Stimulated activated CD4-positive, alpha-beta T cell treated with anti-CD3 and anti-CD28 coated beads, Interleukin-2, amount 100 ng/mL, for 4 hours (primary cell): ENCODE results near the gene NPR1.

Experiments used
- DNase-seq: peaks from one replicate; pipeline ENCODE4 v3.0.0-alpha.2; 2020; ENCODE audit warnings: low read depth

NPR1 gene

DNA sequence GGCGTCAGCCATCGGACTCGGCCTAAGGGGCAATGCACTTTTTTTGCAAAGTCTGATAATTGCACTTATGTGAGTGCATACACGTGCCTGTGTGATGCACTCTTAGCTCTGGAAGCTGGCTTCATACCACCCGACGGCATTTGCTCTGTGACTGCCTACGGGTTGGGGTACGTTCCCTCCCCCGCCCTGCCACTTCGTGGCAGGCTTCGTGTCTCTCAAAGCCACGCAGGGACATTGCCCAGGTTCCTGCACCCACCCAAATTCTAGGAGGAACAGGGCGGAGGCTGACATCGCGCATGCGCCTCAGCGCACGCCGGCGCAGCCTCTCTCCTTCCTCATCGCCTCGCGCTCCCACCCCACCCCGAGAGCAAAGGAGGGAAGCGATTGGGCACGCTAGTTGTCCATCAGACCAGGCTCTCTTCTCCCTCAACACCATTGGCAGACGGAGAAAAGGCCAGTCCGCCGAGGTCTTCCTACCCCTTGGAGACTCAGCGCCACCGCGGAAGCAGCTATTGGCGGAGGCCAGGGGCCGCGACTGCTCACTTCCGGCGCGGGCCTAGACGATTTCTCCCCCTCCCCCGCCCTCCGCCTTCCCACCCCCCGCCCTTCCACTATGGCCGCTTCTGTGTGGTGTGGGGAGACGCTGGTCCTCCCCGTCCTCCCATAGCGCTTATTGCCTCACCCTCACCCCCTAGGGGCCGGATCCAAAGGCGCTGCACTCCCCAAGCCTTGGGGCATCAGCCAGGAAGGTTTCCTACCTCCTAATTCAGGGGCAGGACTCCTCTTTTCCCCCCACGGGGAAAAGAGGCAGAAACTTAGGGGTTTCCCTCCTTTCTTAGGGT lies 49.2 kb downstream of the NPR1 start, which contains the start of gene INTS3:
Gene INTS3, plus strand, starts transcription at position 588 of the 842 bp plus-strand sequence. CDS start 585 bp downstream, outside the sequence.
- peak; percentile 99 for DNase-seq

DNA sequence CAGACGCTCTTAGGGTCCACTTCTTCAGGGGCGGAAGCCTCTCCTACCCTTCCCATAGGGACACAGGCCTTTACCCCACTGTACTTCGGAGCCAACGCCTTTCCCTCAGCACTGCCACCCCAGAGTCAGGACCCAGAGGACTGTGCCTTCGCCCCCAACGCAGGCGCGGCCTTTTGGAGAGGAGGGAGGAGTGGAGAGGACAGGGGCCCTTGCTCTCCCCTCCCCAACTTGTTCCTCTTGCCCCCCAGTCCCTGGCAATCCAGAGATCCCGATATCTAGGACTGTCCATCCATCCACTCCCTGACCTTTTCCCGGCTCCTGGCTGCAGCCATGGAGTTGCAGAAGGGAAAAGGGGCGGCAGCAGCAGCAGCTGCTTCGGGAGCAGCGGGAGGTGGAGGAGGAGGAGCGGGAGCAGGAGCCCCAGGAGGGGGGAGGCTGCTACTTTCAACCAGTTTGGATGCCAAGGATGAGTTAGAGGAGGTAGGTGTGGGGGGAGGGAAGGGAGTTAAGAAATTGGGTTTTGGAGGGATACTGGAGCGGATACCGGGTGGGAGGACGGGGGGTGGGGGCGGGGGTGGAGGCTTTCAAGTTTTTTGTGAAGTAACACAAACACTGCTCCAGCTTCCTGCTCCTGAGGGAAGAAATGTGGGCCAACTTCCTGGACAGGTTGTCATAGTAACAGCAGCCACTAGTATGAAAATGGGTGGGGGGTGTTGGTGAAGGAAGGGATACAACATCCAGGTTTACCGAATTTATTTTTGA lies 50.0 kb downstream of the NPR1 start:
- peak; percentile 9 for DNase-seq

DNA sequence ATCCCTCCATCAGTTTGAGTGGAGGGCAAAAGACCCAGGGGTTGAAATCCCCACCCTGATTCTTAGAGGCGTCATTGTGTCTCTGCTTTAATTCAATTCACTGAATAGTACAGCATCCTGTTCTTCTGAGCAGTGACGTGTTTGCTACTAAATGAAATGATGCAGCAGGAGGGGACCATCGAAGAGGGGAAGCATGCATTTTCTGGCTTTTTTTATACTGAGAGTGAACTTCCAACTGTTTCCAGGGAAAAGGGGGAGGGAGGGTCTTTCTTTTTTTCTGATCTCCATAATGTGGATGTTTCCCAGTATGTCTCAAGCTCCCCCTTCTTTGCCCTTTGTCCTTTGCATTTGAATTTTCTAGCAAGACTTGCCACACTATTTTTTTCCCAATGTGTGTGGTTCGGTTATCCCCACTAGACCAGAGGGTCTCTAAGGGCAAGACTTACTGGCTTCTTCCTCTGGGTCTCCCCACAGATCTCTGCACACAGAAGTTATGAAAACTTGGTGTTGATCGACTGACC lies 52.0 kb downstream of the NPR1 start:
- DNase-seq = no peak

DNA sequence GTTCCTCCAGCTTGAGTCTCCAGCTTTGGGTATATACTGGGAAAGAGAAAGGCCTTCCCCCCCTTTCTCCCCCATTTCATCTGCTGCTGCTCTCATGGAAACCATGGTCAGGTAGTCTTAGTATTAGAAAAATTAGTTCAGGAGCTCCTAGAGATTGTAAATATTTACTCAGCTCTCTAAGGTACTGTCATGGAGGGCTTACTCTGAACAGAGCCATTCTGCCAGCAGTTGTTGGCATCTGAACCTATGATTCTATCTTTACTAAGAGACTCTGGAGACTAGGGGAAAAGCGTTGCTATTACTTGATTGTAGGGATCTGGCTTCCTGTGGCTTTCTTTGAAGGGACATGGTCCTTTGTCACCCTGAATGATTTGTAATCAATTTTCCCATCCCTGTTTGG lies 55.5 kb downstream of the NPR1 start:
- DNase-seq = no peak

DNA sequence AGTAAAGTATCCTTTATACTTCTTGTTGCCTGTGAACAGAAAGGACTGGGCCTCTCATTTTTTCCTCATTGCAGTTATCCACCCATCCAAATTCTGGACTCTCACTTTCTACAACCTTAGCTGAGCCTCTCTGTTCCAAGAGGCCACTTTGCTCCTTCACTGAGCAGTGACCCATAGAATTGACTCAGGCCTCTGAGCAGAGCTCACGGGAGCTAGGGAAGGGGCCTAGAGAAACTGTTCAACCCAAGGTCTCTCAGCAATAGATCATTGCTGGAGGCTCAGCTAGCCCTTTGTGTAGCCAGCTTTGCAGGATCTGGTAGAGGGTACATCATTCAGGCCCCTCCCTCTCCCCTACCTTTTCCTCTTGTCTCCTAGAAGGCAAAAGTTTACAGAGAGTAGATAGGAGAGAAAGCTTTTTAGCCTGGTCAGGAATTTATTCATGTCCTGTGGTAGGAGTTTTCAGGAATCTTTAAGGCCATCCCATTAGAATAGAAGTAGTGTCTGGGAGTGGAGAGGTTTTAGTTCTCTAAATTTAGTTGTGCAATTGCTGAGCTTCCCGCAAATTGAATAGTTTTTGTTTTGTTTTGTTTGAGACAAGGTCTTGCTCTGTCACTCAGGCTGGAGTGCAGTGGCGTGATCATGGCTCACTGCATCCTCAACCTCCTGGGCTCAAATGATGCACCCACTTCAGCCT lies 56.1 kb downstream of the NPR1 start:
- DNase-seq = no peak

DNA sequence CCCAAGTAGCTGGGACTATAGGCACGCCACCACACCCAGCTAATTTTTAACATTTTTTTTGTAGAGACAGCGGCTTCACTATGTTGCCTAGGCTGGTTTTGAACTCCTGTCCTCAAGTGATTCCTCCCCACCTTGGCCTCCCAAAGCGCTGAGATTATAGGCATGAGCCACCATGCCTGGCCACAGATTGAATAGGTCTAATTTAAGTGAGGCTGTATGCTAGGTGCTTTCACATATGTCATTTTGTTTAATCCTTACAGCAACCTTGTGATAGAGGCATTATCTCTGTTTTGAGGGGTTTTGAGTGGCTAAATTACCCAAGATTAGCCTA lies 56.6 kb downstream of the NPR1 start:
- DNase-seq = no peak

DNA sequence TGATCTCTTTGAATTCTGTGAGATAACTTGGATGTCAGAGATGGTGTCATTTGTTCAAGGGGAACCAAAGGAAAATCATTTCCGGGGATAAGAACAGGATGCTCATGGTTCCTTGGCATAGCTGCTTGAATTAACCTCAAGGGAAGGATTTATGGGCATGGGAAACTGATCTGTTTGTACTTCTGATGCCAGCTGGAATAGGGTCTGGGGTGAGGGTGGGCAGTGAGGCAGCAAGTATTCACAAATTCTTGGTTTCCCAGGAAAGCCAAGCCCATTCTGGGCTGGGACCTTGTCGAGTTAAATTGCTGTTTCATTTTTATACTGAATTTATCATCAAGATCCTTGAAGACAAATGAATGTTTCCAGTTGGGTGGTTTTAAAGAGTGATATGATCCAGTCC lies 63.5 kb downstream of the NPR1 start:
- no peak for DNase-seq

DNA sequence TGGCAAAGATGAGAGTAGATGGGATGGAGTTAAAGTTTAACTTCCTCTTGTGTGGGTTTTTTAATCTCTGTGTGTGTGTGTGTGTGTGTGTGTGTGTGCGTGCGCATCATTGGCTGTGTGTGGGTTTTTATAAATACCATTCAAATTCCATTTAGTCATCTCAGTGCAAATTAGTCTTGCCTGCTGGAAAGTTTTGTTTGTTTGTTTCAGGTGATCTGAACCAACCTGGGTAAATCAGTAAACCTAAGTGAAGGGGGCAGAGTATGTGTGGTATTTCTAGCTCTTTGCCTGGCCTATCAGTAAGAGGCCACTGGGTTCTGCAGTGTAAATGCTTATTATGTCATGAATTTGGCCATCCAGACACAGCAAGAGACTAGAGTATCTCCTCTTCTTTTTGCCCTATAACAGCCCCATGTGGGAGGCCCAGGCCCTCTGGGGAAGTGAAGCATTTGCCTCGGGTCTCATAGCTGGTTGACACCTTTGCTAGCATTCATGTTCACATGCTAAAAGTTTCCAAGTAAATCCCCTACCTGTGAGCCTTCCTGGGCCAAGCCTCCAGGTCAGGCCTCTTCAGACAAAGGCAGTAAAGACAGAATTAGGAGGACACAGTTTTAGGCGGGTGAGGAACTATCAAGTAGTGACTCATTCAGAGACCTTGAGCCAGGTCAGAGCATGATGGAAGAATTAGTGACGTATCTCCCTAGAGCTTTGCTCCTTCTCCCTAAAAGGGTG lies 64.1 kb downstream of the NPR1 start:
- no peak for DNase-seq
